Natural killer cell (primary cell): ENCODE results near the gene NOS1. TPM values are rescaled to one million over a fixed set of nuclear protein-coding genes. Genes with fewer than 3 reads are reported as not detected.

Experiments
- ATAC-seq, 3 donors: fragments of 150-1000 bp in 2 of 3; fragments of 200-7000 bp in 1 of 3; cut with Tn5 transposase; 1 replicate in 1 of 3; 2 replicates in 2 of 3; pipeline ENCODE4 v1.10.0; 2021; ENCODE audit warnings: mild to moderate bottlenecking in 2 of 3, moderate library complexity in 2 of 3
- DNase-seq, 2 donors: peaks; one replicate each; pipeline versions ENCODE4 v3.0.0 to v3.0.0-alpha.2; 2013 to 2021; ENCODE audit warnings: mixed read lengths in 1 of 2
- H3K27ac ChIP-seq: one replicate; pipeline ENCODE4 v1.5.1; 2013; ENCODE audit warnings: mild to moderate bottlenecking, low read length
- H3K27me3 ChIP-seq: one replicate; pipeline ENCODE4 v1.6.1; 2013; ENCODE audit warnings: low read length; ENCODE audit not compliant: control insufficient read depth, insufficient read depth
- H3K36me3 ChIP-seq: one replicate; pipeline ENCODE4 v1.6.1; 2013; ENCODE audit warnings: low read length; ENCODE audit not compliant: control insufficient read depth, insufficient read depth
- H3K4me1 ChIP-seq: one replicate; pipeline ENCODE4 v1.6.1; 2013; ENCODE audit warnings: low read length; ENCODE audit not compliant: control insufficient read depth, insufficient read depth
- H3K4me3 ChIP-seq: one replicate; pipeline ENCODE4 v1.5.1; 2013; ENCODE audit warnings: low read length
- H3K9me3 ChIP-seq: one replicate; pipeline ENCODE4 v1.6.1; 2013; ENCODE audit warnings: low read length; ENCODE audit not compliant: control insufficient read depth, insufficient read depth
- H3K27ac Mint-ChIP-seq, 2 donors: one replicate each; pipeline ENCODE4 v1.8.0; 2022; ENCODE audit warnings: mild to moderate bottlenecking in 2 of 2, mixed read lengths in 2 of 2, moderate library complexity in 1 of 2
- H3K27me3 Mint-ChIP-seq, 2 donors: one replicate each; pipeline ENCODE4 v1.8.0; 2022; ENCODE audit warnings: low read depth in 2 of 2, mixed read lengths in 2 of 2
- H3K36me3 Mint-ChIP-seq: one replicate; pipeline ENCODE4 v1.8.0; 2022; ENCODE audit warnings: mixed read lengths
- H3K4me1 Mint-ChIP-seq, 2 donors: one replicate each; pipeline ENCODE4 v1.8.0; 2022; ENCODE audit warnings: mixed read lengths in 2 of 2
- H3K4me3 Mint-ChIP-seq: one replicate; pipeline ENCODE4 v1.8.0; 2022; ENCODE audit warnings: mild to moderate bottlenecking, moderate library complexity, mixed read lengths
- H3K9me3 Mint-ChIP-seq, 2 donors: one replicate each; pipeline ENCODE4 v1.8.0; 2022; ENCODE audit warnings: mixed read lengths in 2 of 2
- WGBS: methylation state at CpG from one replicate; pipeline ENCODE4 v1.1.7; 2013; ENCODE audit warnings: missing lambda C conversion rate; ENCODE audit not compliant: insufficient coverage; 5-methylcytosine and 5-hydroxymethylcytosine counted together
- intact Hi-C: fragments of 100-400 bp; cut with micrococcal nuclease; formaldehyde crosslinking; loops from one replicate; pipeline ENCODE4 v1.14.2; 2022
- total RNA-seq, 4 donors: library from RNA; stranded (reverse); fragments of 120-200 nt in 1 of 4; gene quantifications; one replicate each; pipeline versions ENCODE4 v1.2.3 to v1.2.4, GENCODE V29; 2013 to 2022
- TF ChIP-seq, protein P1 (sequence below): fragments of 200-600 bp; IDR thresholded peaks from one replicate; pipeline ENCODE4 v1.8.0; 2022; ENCODE audit warnings: antibody characterized with exemption

The NOS1 gene
- total RNA-seq, 3 donors from 2014 or later (not counting 1 experiment from before 2014, with no cell fraction given), result not detected

DNA sequence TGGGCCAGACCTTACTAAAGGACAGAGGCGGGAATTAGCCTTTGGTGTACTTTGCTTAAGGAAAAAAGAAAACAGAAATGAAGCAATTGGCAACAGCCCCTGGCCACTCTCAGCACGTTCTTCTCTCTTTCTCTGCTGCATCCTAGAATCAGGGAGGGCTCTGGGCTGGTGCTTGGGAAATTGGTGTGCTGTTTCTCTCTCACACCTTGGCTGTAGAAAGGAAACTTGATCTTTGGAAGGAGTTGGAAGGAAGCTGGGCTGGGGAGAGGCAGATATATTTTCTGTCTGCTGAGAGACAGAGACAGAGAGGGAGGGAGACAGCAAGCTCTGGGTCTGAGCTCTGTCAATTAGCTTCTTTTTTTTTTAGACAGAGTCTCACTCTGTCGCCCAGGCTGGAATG, 27.4 kb downstream of the NOS1 start:
- H3K27ac Mint-ChIP-seq, result no peak overlapping the region
- H3K4me1 Mint-ChIP-seq, result no peaks in the 10 kb centered on the region
- DNase-seq (no peak), ATAC-seq (no peak)
- no peak overlapping the region for H3K27ac ChIP-seq
- 82% methylated on average over 3 of the region's 3 CpGs for WGBS
- no peak overlapping the region for H3K4me3 ChIP-seq
- H3K36me3 Mint-ChIP-seq, result no peaks in the 10 kb centered on the region
- no peaks in the 10 kb centered on the region for H3K9me3 ChIP-seq
- intact Hi-C loops, result no loop called here
- H3K27me3 ChIP-seq, result no peaks in the 10 kb centered on the region
- no peaks in the 10 kb centered on the region for H3K4me1 ChIP-seq
- H3K36me3 ChIP-seq, result no peaks in the 10 kb centered on the region
- H3K27me3 Mint-ChIP-seq, result peaks cover 19 to 31% of the 10 kb centered on the region in 2 donors
- no peaks in the 10 kb centered on the region for H3K9me3 Mint-ChIP-seq
- no peak overlapping the region for H3K4me3 Mint-ChIP-seq
- TF ChIP-seq, protein P1, sequence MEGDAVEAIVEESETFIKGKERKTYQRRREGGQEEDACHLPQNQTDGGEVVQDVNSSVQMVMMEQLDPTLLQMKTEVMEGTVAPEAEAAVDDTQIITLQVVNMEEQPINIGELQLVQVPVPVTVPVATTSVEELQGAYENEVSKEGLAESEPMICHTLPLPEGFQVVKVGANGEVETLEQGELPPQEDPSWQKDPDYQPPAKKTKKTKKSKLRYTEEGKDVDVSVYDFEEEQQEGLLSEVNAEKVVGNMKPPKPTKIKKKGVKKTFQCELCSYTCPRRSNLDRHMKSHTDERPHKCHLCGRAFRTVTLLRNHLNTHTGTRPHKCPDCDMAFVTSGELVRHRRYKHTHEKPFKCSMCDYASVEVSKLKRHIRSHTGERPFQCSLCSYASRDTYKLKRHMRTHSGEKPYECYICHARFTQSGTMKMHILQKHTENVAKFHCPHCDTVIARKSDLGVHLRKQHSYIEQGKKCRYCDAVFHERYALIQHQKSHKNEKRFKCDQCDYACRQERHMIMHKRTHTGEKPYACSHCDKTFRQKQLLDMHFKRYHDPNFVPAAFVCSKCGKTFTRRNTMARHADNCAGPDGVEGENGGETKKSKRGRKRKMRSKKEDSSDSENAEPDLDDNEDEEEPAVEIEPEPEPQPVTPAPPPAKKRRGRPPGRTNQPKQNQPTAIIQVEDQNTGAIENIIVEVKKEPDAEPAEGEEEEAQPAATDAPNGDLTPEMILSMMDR, result no peak

DNA sequence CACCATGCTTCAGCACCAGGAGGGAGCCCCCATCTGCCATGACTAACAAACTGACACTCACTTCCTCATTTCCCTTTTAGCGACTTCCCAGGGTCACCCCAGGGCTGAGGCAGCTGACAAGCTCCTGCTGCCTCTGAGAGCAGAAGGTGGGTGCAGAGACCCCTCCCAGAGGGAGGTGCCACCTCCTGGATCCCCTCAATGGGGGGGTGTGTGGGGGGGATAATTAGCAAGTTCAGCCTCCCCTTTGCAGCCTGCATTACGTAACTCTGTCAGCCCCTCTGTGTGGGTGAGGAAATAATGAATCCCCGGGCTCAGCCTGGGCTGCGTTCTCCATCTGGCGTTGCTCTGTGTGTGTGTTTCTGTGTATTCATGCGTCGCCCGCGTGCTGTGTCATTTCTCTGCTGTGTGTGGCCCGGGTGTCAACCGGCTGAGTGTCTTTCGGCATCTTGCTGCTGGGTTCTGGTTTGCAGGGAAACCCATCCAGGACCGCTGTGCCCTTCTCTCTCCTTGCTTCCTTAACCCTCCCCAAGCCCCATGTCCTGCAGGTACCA, 28.0 kb downstream of the NOS1 start:
- peaks cover 16 to 31% of the 10 kb centered on the region in 2 donors for H3K27me3 Mint-ChIP-seq
- H3K9me3 Mint-ChIP-seq, result no peaks in the 10 kb centered on the region
- H3K36me3 ChIP-seq, result no peaks in the 10 kb centered on the region
- ATAC-seq, result no peak
- H3K27me3 ChIP-seq, result no peaks in the 10 kb centered on the region
- intact Hi-C loops, result no loop called here
- no peak overlapping the region for H3K27ac ChIP-seq
- H3K4me1 Mint-ChIP-seq, result no peaks in the 10 kb centered on the region
- TF ChIP-seq, protein P1, result no peak
- 11% methylated on average over 13 of the region's 13 CpGs for WGBS
- no peaks in the 10 kb centered on the region for H3K9me3 ChIP-seq
- H3K4me3 ChIP-seq, result no peak overlapping the region
- H3K4me3 Mint-ChIP-seq, result no peak overlapping the region
- H3K27ac Mint-ChIP-seq, result no peak overlapping the region
- no peaks in the 10 kb centered on the region for H3K4me1 ChIP-seq
- H3K36me3 Mint-ChIP-seq, result no peaks in the 10 kb centered on the region
- no peak for DNase-seq

DNA sequence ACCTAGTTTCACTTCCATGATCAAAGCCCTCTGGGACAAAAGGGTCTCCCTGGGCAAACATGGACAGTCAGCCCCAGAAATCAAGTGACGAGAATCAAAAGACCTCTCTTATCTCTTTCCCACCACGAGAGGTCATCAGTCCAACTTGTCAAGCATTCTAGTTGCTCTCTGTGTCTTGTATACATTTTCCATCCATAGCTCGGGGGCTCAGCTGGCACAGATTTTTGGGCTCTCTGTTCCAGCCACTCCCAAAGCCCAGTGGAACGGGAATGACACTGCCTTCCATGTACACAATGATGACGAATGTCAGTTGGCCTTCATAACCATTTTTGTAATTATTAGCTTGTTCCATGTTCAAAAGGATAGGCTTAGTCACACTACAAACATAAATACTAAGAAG, 29.7 kb downstream of the NOS1 start:
- Mint-ChIP-seq H3K9me3 (no peaks in the 10 kb centered on the region), H3K36me3 (no peaks in the 10 kb centered on the region), H3K4me3 (no peak overlapping the region), H3K4me1 (no peaks in the 10 kb centered on the region), H3K27me3 (peaks cover 16 to 31% of the 10 kb centered on the region in 2 donors), H3K27ac (no peak overlapping the region)
- TF ChIP-seq, protein P1, result no peak
- no peak overlapping the region for H3K4me3 ChIP-seq
- intact Hi-C loops, result no loop called here
- no peak for DNase-seq
- no peaks in the 10 kb centered on the region for H3K36me3 ChIP-seq
- no peaks in the 10 kb centered on the region for H3K4me1 ChIP-seq
- H3K9me3 ChIP-seq, result no peaks in the 10 kb centered on the region
- ATAC-seq, result no peak
- H3K27ac ChIP-seq, result no peak overlapping the region
- no peaks in the 10 kb centered on the region for H3K27me3 ChIP-seq
- WGBS, result 66% methylated on average over 5 of the region's 5 CpGs

DNA sequence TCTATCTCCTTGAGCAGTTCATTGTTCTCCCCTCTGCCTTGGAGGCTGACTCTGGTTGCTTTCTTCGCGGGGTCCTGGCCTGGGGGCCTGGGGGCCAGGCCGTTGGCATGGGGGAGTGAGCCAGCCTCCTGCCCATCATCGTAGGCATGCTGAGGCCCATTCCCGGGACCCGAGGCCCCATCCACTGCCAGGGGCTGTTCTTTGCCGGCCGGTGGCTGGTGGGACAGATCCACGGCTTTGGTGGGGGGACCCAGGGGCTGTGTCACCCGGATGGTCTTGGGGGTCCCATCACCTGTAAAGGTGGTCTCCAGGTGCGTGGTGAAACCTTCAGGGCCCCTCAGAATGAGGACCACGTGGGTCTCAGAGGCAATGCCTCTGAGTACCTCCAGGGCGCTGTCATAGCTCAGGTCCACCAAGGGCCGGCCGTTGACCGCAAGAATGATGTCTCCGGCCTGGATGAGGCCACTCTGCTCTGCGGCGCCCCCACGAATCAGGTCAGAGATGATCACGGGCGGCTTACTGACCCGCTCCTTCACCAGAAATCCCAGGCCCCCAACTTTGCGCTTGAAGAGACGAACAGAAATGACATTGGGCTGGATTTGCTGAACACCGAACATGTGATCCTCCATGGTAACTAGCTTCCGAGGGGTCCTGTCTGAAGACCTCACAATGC, 30.8 kb downstream of the NOS1 start:
- Histone ChIP-seq H3K9me3 (no peaks in the 10 kb centered on the region), H3K4me3 (no peak overlapping the region), H3K27ac (no peak overlapping the region), H3K36me3 (no peaks in the 10 kb centered on the region), H3K4me1 (no peaks in the 10 kb centered on the region), H3K27me3 (no peaks in the 10 kb centered on the region)
- ATAC-seq (no peak), DNase-seq (no peak)
- Mint-ChIP-seq H3K4me1 (no peaks in the 10 kb centered on the region), H3K36me3 (no peaks in the 10 kb centered on the region), H3K9me3 (no peaks in the 10 kb centered on the region), H3K27ac (no peak overlapping the region), H3K27me3 (peaks cover 16 to 31% of the 10 kb centered on the region in 2 donors), H3K4me3 (no peak overlapping the region)
- intact Hi-C loops, result no loop called here
- 89% methylated on average over 27 of the region's 27 CpGs for WGBS
- TF ChIP-seq, protein P1, result no peak
